Peyer's patch (tissue), 4 donors: ENCODE measurements around the gene NEDD4L. TPM values are rescaled to one million over a fixed set of nuclear protein-coding genes. Genes with fewer than 3 reads are reported as not detected.
"Not testable (repeated sequence)": the region's sequence is repeated elsewhere in the genome, so short reads cannot be mapped to it uniquely, and the experiment has no call there.

Experiments used
- DNase-seq, 3 donors: peaks; one replicate each; pipeline ENCODE4 v3.0.0-alpha.2; 2017 to 2019
- H3K27ac ChIP-seq, 4 donors: fragments of 200-600 bp; sonication (generic); one replicate each; pipeline ENCODE4 v1.5.1; 2016 to 2019
- H3K27me3 ChIP-seq, 2 donors: fragments of 200-600 bp; sonication (generic); one replicate each; pipeline ENCODE4 v1.5.1; 2019
- H3K36me3 ChIP-seq, 3 donors: fragments of 200-600 bp; sonication (generic); one replicate each; pipeline ENCODE4 v1.5.1; 2016 to 2019
- H3K4me1 ChIP-seq, 4 donors: fragments of 200-600 bp; sonication (generic); one replicate each; pipeline ENCODE4 v1.5.1; 2016 to 2019
- H3K4me3 ChIP-seq, 4 donors: fragments of 200-600 bp; sonication (generic); 1 replicate in 3 of 4; 2 replicates in 1 of 4; pipeline ENCODE4 v1.5.1; 2016 to 2019; ENCODE audit warnings: mild to moderate bottlenecking in 1 of 4
- H3K9me3 ChIP-seq, 4 donors: fragments of 200-600 bp; sonication (generic); one replicate each; pipeline ENCODE4 v1.5.1; 2016 to 2019; ENCODE audit warnings: mild to moderate bottlenecking in 1 of 4
- POLR2A ChIP-seq, 2 donors: fragments of 450-650 bp; IDR thresholded peaks; one replicate each; pipeline ENCODE4 v1.5.1; 2017; ENCODE audit warnings: antibody characterized with exemption in 2 of 2, mild to moderate bottlenecking in 2 of 2, moderate library complexity in 2 of 2
- total RNA-seq, 4 donors: library from RNA; depleted of rRNA; stranded (reverse); fragments of >200 nt; gene quantifications; one replicate each; pipeline ENCODE4 v1.1.0, GENCODE V29; 2016
- TF ChIP-seq, protein P1 (sequence below), 6 experiments: fragments of 450-650 bp in 4 of 6; fragments of 200-600 bp in 2 of 6; sonication (generic) in 1 of 6; IDR thresholded peaks; one replicate each; pipeline ENCODE4 v1.5.1; 2017 to 2019; ENCODE audit warnings: antibody characterized with exemption in 6 of 6, mild to moderate bottlenecking in 3 of 6, moderate library complexity in 1 of 6

Gene NEDD4L
- total RNA-seq, 4 donors from 2014 or later: 213 to 312 (median 277) TPM

- H3K9me3 ChIP-seq: no peaks in the 10 kb centered on the region
- TF ChIP-seq, protein P1, sequence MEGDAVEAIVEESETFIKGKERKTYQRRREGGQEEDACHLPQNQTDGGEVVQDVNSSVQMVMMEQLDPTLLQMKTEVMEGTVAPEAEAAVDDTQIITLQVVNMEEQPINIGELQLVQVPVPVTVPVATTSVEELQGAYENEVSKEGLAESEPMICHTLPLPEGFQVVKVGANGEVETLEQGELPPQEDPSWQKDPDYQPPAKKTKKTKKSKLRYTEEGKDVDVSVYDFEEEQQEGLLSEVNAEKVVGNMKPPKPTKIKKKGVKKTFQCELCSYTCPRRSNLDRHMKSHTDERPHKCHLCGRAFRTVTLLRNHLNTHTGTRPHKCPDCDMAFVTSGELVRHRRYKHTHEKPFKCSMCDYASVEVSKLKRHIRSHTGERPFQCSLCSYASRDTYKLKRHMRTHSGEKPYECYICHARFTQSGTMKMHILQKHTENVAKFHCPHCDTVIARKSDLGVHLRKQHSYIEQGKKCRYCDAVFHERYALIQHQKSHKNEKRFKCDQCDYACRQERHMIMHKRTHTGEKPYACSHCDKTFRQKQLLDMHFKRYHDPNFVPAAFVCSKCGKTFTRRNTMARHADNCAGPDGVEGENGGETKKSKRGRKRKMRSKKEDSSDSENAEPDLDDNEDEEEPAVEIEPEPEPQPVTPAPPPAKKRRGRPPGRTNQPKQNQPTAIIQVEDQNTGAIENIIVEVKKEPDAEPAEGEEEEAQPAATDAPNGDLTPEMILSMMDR (IDR thresholded peaks at IDR 0.05): no peak
- TF ChIP-seq POLR2A (IDR thresholded peaks at IDR 0.05): no peak
- H3K27me3 ChIP-seq: no peaks in the 10 kb centered on the region
- no peak overlapping the region for H3K4me3 ChIP-seq
- no peaks in the 10 kb centered on the region for H3K36me3 ChIP-seq
- no peaks in the 10 kb centered on the region for H3K4me1 ChIP-seq
- H3K27ac ChIP-seq: no peak overlapping the region
- no peak for DNase-seq
Measured at GRCh38 chr18:58427321-58427720, 383.3 kb downstream of the NEDD4L start.

DNA sequence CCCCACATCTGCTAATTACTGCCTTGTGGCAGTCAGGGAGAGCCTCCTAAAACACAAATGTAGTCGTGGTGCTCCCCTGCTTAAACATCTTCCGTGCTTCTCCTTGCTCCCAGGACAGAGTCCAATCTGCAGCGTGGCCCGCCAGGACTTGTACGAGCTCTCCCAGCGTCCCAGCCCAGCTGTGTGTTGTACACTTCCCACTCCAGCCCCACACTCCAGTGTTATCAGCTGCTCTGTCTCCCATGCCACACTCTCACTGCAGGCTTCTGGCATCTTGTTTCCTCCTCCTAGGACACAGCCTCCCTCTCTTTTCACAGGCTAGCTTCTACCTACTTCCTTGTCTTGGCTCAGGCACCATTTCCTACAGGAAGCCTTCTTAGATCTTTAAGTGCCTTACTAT is 385.4 kb downstream of the NEDD4L start:
- Histone ChIP-seq H3K4me1 (no peaks in the 10 kb centered on the region), H3K27me3 (no peaks in the 10 kb centered on the region), H3K9me3 (no peaks in the 10 kb centered on the region), H3K36me3 (no peaks in the 10 kb centered on the region), H3K4me3 (no peak overlapping the region), H3K27ac (no peak overlapping the region)
- no peak for DNase-seq
- TF ChIP-seq, protein P1 (IDR thresholded peaks at IDR 0.05): no peak
- no peak for TF ChIP-seq POLR2A (IDR thresholded peaks at IDR 0.05)

GRCh38 chr18:58431215-58431614 is 387.2 kb downstream of the NEDD4L start:
- Histone ChIP-seq H3K9me3 (no peaks in the 10 kb centered on the region), H3K4me1 (no peaks in the 10 kb centered on the region), H3K36me3 (no peaks in the 10 kb centered on the region), H3K27me3 (no peaks in the 10 kb centered on the region), H3K4me3 (no peak overlapping the region), H3K27ac (no peak overlapping the region)
- TF ChIP-seq, protein P1 (IDR thresholded peaks at IDR 0.05): no peak
- DNase-seq: no peak

DNA sequence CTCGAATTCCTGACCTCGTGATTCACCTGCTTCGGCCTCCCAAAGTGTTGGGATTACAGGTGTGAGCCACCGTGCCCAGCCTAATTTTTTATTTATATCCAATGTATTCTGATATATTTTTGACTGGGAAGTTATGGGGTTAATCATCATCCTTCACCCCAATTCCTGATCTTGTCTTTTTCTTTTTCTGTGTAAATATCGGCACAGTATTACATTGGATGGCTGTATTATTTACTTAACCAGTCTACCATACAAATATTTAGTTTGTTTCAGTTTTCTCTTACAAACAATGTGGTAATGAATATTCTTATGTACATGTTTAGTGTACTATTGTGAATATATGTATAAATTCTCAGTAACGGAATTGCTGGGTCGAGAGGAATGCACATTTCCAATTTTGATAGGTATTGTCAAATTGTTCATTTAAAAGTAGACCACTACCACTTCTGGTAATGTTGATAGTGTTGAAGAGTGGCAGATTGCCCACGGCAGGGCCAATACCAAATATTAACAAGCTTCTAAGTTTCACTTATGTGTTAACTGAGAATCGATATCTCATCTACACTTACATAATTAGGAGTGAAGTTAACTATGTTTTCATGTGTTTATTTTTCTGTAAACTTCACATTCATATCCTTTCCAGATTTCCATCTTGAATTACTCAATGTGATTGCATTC is 388.2 kb downstream of the NEDD4L start:
- Histone ChIP-seq H3K4me3 (no peak overlapping the region), H3K36me3 (no peaks in the 10 kb centered on the region), H3K4me1 (no peaks in the 10 kb centered on the region), H3K27ac (no peak overlapping the region), H3K9me3 (no peaks in the 10 kb centered on the region), H3K27me3 (no peaks in the 10 kb centered on the region)
- TF ChIP-seq POLR2A (IDR thresholded peaks at IDR 0.05): no peak
- TF ChIP-seq, protein P1 (IDR thresholded peaks at IDR 0.05): no peak
- DNase-seq: no peak

DNA sequence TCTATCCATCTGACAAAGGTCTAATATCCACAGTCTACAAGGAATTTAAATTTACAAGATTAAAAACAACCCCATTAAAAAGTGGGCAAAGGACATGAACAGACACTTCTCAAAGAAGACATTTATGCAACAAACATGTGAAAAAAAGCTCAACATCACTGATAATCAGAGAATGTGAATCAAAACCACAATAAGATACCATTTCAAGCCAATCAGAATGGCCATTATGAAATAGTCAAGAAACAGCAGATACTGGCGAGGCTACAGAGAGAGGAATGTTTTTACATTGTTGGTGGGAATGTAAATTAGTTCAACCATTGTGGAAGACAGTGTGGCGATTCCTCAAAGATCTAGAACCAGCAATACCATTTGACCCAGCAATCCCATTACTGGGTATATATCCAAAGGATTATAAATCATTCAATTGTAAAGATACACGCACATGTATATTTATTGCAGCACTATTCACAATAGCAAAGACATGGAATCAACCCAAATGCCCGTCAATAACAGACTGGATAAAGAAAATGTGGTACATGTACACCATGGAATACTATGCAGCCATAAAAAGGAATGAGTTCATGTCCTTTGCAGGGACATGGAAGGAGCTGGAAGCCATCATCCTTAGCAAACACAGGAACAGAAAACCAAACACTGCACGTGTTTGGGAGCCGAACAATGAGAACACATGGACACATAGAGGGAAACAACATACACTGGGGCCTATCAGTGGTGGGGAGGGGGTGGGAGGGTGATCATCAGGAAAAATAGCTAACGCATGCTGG is 391.4 kb downstream of the NEDD4L start:
- not testable (repeated sequence) for H3K9me3 ChIP-seq, H3K27ac ChIP-seq, H3K36me3 ChIP-seq, H3K27me3 ChIP-seq, H3K4me3 ChIP-seq, H3K4me1 ChIP-seq, DNase-seq
